Left kidney (tissue), 2 donors: ENCODE measurements around the gene PTH1R. TPM values are rescaled to one million over a fixed set of nuclear protein-coding genes. Genes with fewer than 3 reads are reported as not detected.
A peak's percentile ranks its signal among the peaks of the same experiment; 100 is the strongest.

Experiments
- DNase-seq: peaks from one replicate; pipeline ENCODE4 v3.0.0-alpha.2; 2013
- polyA plus RNA-seq: library from polyadenylated mRNA; unstranded; fragments of 120-200 nt; gene quantifications from one replicate; pipeline ENCODE4 v1.2.1, GENCODE V29; 2013; ENCODE audit not compliant: insufficient read length

The PTH1R gene
- polyA plus RNA-seq, 1 donor = 178 TPM

- no peak for DNase-seq
Measured at GRCh38 chr3:46861605-46862368, 15.7 kb upstream of the PTH1R start.

GRCh38 chr3:46862369-46863025 is 15.0 kb upstream of the PTH1R start:
- DNase-seq = no peak

- no peak for DNase-seq
Measured at GRCh38 chr3:46863261-46863782, 14.2 kb upstream of the PTH1R start, which contains the start of gene MYL3. Gene MYL3 (minus strand): TSS chr3:46863444. CDS start chr3:46863390, 54 bp downstream.

- no peak for DNase-seq
Measured at GRCh38 chr3:46864061-46864881, 13.2 kb upstream of the PTH1R start.

GRCh38 chr3:46865031-46865507 is 12.5 kb upstream of the PTH1R start:
- no peak for DNase-seq

- DNase-seq = no peak
Measured at GRCh38 chr3:46865546-46865945, 12.0 kb upstream of the PTH1R start.

- no peak for DNase-seq
Measured at GRCh38 chr3:46866032-46866595, 11.4 kb upstream of the PTH1R start.

GRCh38 chr3:46866720-46867549 is 10.6 kb upstream of the PTH1R start:
- no peak for DNase-seq

GRCh38 chr3:46867550-46867898 is 10.0 kb upstream of the PTH1R start:
- DNase-seq = no peak

GRCh38 chr3:46868287-46868686 is 9.2 kb upstream of the PTH1R start:
- DNase-seq = no peak

GRCh38 chr3:46868948-46869347 is 8.6 kb upstream of the PTH1R start:
- no peak for DNase-seq

- DNase-seq = no peak
Measured at GRCh38 chr3:46869440-46869839, 8.1 kb upstream of the PTH1R start.

- no peak for DNase-seq
Measured at GRCh38 chr3:46870651-46871050, 6.9 kb upstream of the PTH1R start.

GRCh38 chr3:46871222-46871621 is 6.3 kb upstream of the PTH1R start:
- DNase-seq = no peak

- no peak for DNase-seq
Measured at GRCh38 chr3:46873521-46873920, 4.0 kb upstream of the PTH1R start.

GRCh38 chr3:46874430-46874829 is 3.1 kb upstream of the PTH1R start:
- peak; percentile 75 for DNase-seq

GRCh38 chr3:46875560-46875959 is 2.0 kb upstream of the PTH1R start:
- no peak for DNase-seq

- DNase-seq = no peak
Measured at GRCh38 chr3:46876313-46877300, 914 bp upstream of the PTH1R start.

GRCh38 chr3:46878781-46879436 is 1.4 kb downstream of the PTH1R start:
- no peak for DNase-seq
